GM12891 (cell line): ENCODE results near the gene STARD13.

Experiments
- POLR2A ChIP-seq: IDR thresholded peaks from 2 replicates; pipeline ENCODE4 v1.6.1; 2011; ENCODE audit warnings: low read depth, low read length, control low read depth
- POLR2AphosphoS5 ChIP-seq: IDR thresholded peaks from 2 replicates; pipeline ENCODE4 v1.6.1; 2011; ENCODE audit warnings: low read depth, low read length, control low read depth
- POU2F2 ChIP-seq: IDR thresholded peaks from 2 replicates; pipeline ENCODE4 v1.6.1; 2011; ENCODE audit warnings: low read depth, mild to moderate bottlenecking, control low read depth, low read length, moderate library complexity
- TAF1 ChIP-seq: IDR thresholded peaks from 2 replicates; pipeline ENCODE4 v1.6.1; 2011; ENCODE audit warnings: low read depth, low read length, control low read depth

DNA sequence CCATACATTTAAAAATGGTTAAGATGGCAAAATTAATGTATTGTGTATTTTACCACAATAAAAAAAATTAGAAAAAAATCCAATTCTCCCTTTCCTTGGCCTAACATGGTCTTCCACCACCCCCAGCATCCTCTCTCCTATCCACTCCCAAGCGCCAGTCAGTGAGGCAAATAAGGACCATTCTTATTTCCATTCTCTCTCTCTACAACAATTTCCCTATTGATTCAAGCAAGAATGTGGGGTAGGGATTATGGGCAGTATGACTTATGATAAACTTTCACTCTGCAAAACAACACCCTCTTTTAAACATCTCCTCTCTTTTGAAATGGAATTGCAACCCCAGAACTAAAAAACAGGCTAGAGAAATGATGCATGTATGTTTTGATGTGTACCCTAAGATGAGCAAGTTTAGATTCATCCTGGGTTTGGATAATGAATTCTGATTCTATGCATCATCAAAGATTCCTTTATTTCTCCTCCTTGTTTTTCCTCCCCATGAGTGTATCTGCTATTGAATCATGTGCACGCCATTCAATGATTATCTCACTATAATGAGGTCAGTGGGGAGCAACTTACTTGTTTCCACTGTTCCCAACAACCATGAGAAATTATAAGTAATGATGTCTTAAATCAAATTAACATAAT is 3.5 kb downstream of the STARD13 start:
- TF ChIP-seq POLR2A, result no peak
- TF ChIP-seq POLR2AphosphoS5, result no peak
- TF ChIP-seq TAF1, result no peak
- TF ChIP-seq POU2F2, result no peak
